ENCODE measurements around the gene GRM8.
A peak's percentile ranks its signal among the peaks of the same experiment; 100 is the strongest.

GRM8 gene

GRCh38 chr7:127158659-127159058 lies 94.1 kb downstream of the GRM8 start:
- in situ Hi-C loops (cut with MboI; ENCODE audit: low sequenced_read_pairs, unreplicated experiment): no loop called here
- DNase-seq (ENCODE audit: low spot score): peak; percentile 28
- TF ChIP-seq, protein P1, sequence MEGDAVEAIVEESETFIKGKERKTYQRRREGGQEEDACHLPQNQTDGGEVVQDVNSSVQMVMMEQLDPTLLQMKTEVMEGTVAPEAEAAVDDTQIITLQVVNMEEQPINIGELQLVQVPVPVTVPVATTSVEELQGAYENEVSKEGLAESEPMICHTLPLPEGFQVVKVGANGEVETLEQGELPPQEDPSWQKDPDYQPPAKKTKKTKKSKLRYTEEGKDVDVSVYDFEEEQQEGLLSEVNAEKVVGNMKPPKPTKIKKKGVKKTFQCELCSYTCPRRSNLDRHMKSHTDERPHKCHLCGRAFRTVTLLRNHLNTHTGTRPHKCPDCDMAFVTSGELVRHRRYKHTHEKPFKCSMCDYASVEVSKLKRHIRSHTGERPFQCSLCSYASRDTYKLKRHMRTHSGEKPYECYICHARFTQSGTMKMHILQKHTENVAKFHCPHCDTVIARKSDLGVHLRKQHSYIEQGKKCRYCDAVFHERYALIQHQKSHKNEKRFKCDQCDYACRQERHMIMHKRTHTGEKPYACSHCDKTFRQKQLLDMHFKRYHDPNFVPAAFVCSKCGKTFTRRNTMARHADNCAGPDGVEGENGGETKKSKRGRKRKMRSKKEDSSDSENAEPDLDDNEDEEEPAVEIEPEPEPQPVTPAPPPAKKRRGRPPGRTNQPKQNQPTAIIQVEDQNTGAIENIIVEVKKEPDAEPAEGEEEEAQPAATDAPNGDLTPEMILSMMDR (IDR thresholded peaks at IDR 0.05; ENCODE audit: borderline replicate concordance, control extremely low read depth, extremely low read depth, insufficient read depth, missing control alignments): no peak

- in situ Hi-C loops (cut with MboI; ENCODE audit: low sequenced_read_pairs, unreplicated experiment): no loop called here
- DNase-seq (ENCODE audit: low spot score): no peak
- TF ChIP-seq, protein P1 (IDR thresholded peaks at IDR 0.05; ENCODE audit: borderline replicate concordance, control extremely low read depth, extremely low read depth, insufficient read depth, missing control alignments): no peak
Observed at GRCh38 chr7:127154958-127155357, 97.8 kb downstream of the GRM8 start.

DNA sequence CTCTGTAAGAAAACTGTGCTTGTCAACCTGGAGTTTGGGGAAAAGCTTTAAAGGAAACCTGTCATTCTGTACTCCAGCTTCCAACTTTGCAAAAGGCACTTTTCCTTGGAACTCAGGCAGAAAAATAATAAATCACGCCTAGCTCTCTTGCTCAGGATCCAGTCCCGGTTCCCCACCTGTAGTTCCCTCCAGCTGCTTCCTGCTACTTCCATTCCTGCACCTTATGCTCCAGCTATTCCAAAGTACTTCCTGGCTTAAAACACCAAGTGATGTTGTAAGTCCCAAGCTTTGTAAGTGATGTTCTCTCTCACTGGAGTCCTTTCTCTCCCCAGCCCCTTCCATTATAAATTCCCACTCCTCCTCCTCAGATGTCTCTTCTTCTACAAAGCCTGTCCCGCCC lies 98.6 kb downstream of the GRM8 start:
- TF ChIP-seq, protein P1 (IDR thresholded peaks at IDR 0.05; ENCODE audit: borderline replicate concordance, control extremely low read depth, extremely low read depth, insufficient read depth, missing control alignments): no peak
- in situ Hi-C loops (cut with MboI; ENCODE audit: low sequenced_read_pairs, unreplicated experiment): no loop called here
- DNase-seq (ENCODE audit: low spot score): no peak

DNA sequence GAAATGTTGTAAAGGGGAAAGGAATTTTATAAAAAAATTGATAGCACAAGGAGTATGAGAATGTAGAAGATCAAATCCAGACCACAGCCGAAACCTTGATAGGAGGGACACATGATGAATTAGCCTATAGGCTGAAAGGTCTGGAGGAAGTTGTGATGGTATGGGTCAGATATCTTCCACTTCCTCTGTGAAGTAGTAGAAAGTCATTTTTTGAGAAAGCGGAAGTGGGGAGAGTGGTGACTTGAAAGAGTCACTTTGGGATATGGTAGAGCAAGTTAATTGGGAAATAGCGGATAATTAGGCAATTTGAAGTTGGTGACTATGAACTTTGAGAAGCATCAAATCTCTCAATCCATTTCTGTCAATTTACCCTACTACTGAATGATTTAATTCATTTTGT lies 99.4 kb downstream of the GRM8 start:
- TF ChIP-seq, protein P1 (IDR thresholded peaks at IDR 0.05; ENCODE audit: borderline replicate concordance, control extremely low read depth, extremely low read depth, insufficient read depth, missing control alignments): no peak
- in situ Hi-C loops (cut with MboI; ENCODE audit: low sequenced_read_pairs, unreplicated experiment): no loop called here
- DNase-seq (ENCODE audit: low spot score): no peak

DNA sequence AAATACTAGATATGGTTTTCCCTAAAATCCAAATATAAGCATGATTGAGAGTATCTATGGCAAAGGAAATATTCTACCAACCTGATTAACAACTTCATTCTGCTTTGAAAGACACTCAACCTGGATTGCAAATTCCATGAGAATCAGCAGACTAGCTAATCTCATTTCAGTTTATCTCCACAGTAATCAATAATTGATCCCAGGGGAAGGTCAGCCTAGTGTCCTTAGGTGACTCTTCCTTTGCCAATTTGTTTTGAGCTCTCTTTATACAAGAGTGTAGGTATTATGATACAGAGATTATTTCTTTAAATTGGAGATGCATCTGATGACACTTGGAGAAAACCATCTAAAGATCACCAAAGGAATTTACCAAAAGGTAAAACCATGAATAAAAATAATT lies 100.3 kb downstream of the GRM8 start:
- TF ChIP-seq, protein P1 (IDR thresholded peaks at IDR 0.05; ENCODE audit: borderline replicate concordance, control extremely low read depth, extremely low read depth, insufficient read depth, missing control alignments): no peak
- DNase-seq (ENCODE audit: low spot score): no peak
- in situ Hi-C loops (cut with MboI; ENCODE audit: low sequenced_read_pairs, unreplicated experiment): no loop called here

- TF ChIP-seq, protein P1 (IDR thresholded peaks at IDR 0.05; ENCODE audit: borderline replicate concordance, control extremely low read depth, extremely low read depth, insufficient read depth, missing control alignments): no peak
- DNase-seq (ENCODE audit: low spot score): no peak
- in situ Hi-C loops (cut with MboI; ENCODE audit: low sequenced_read_pairs, unreplicated experiment): no loop called here
Observed at GRCh38 chr7:127151379-127151778, 101.4 kb downstream of the GRM8 start.

DNA sequence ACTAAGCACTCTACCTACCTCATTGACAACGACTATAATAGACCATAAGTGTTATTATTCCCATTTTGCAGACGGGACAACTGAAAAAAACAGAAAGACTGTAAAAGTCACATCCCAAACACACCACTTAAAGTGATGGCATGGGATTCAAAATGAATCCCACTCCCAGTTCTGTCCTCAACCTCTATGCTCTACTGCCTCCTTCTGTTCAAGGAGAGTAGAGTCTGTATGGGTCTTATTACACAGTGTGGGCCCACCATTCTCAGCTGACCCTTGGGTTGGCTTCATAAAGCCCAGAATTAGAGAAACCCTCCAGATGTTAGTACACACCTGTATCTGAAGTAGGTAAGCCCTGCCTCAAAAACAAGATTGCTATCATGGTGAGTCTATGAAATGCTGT lies 102.2 kb downstream of the GRM8 start:
- in situ Hi-C loops (cut with MboI; ENCODE audit: low sequenced_read_pairs, unreplicated experiment): no loop called here
- DNase-seq (ENCODE audit: low spot score): no peak
- TF ChIP-seq, protein P1 (IDR thresholded peaks at IDR 0.05; ENCODE audit: borderline replicate concordance, control extremely low read depth, extremely low read depth, insufficient read depth, missing control alignments): no peak

All from GM13976 (cell line).